Duodenal mucosa (tissue), 2 donors: ENCODE measurements around the gene ACER2.
"Not testable (repeated sequence)": the region's sequence is repeated elsewhere in the genome, so short reads cannot be mapped to it uniquely, and the experiment has no call there.

Experiments used
- H3K27ac ChIP-seq: one replicate; pipeline ENCODE4 v1.7.0; 2013; ENCODE audit warnings: low read depth, low read length
- H3K27me3 ChIP-seq, 2 donors: one replicate each; pipeline ENCODE4 v1.7.0; 2013; ENCODE audit warnings: low read length in 2 of 2, control low read depth in 1 of 2; ENCODE audit not compliant: insufficient read depth in 2 of 2, control insufficient read depth in 1 of 2
- H3K36me3 ChIP-seq, 2 donors: one replicate each; pipeline ENCODE4 v1.7.0; 2013; ENCODE audit warnings: low read length in 2 of 2, control low read depth in 1 of 2; ENCODE audit not compliant: insufficient read depth in 2 of 2, control insufficient read depth in 1 of 2
- H3K4me1 ChIP-seq, 2 donors: one replicate each; pipeline ENCODE4 v1.7.0; 2013; ENCODE audit warnings: low read length in 2 of 2, control low read depth in 1 of 2; ENCODE audit not compliant: insufficient read depth in 2 of 2, control insufficient read depth in 1 of 2
- H3K4me3 ChIP-seq, 2 donors: one replicate each; pipeline ENCODE4 v1.7.0; 2013; ENCODE audit warnings: low read length in 2 of 2, low read depth in 1 of 2
- H3K9ac ChIP-seq, 2 donors: one replicate each; pipeline ENCODE4 v1.7.0; 2013; ENCODE audit warnings: low read length in 2 of 2, low read depth in 1 of 2
- H3K9me3 ChIP-seq, 2 donors: one replicate each; pipeline ENCODE4 v1.7.0; 2013; ENCODE audit warnings: low read length in 2 of 2, control low read depth in 1 of 2; ENCODE audit not compliant: control insufficient read depth in 1 of 2

The ACER2 gene

DNA sequence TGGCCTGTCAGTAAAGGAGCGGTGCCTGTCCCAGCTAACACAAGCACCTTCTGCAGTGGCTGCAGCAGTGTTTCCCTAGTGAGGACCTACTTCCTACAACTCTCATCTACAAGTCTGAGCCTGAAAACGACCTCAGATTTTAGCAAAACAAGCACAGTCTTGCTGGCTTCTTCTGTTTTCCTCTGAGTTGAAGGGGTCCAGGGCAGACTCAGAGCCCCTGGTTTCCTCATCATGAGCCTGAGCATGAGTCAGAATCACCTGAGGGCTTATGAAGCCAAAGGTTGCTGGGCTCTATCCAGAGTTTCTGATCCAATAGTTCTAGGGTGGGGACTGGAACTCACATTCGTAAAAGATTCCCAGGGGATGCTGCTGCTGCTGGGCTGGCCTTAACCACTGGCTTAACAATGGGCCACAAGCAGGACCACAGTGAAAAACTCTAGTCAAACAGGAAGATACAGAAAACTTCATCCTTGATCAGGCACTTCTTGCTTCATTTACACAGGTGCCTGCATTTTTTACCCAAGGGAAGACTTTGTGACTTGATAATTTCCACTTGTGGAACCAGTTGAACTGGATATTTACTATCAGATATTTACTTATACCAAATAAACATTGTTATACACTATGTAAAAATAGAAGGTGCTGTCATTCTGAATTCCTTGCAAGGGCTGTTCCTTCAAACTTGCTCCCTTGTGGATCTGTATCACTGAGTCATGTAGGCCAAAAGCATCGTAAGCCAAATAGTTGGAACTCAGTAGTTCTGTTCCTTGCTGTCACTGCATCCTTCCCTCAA is 4.3 kb upstream of the ACER2 start:
- Histone ChIP-seq H3K9me3 (peaks cover 2 to 3% of the 10 kb centered on the region in 2 donors), H3K4me1 (peaks cover 8 to 15% of the 10 kb centered on the region in 2 donors), H3K36me3 (no peaks in the 10 kb centered on the region), H3K27ac (peak overlapping the region; percentile 20), H3K4me3 (no peak overlapping the region), H3K27me3 (no peaks in the 10 kb centered on the region), H3K9ac (no peak overlapping the region)

GRCh38 chr9:19405771-19406170 is 3.0 kb upstream of the ACER2 start:
- H3K9ac ChIP-seq, result no peak overlapping the region
- H3K27ac ChIP-seq, result no peak overlapping the region

DNA sequence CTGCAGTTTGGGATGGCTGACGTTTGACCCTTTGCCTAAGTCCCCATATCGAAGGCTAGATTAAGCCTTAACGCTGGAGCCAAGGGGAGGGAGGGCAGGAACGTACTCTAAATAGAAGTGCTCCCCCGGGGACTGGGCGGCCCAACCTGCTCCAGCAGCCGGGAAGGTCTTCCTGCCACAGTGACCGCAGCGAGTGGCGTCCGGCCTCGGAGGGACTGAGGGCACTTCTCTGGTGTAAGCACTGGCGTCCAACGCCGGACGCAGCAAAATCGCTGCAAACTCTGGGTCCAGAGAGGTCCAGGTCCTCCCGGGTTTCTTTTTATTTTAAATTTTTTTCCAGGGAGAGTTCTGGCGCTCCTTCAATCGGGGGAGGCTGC is 505 bp upstream of the ACER2 start:
- Histone ChIP-seq H3K36me3 (no peaks in the 10 kb centered on the region), H3K9me3 (peaks cover 2 to 3% of the 10 kb centered on the region in 2 donors), H3K27ac (no peak overlapping the region), H3K4me3 (peak overlapping the region; percentile 92 to 95), H3K9ac (peak overlapping the region; percentile 53 to 56), H3K4me1 (peaks cover 17 to 22% of the 10 kb centered on the region in 2 donors), H3K27me3 (no peaks in the 10 kb centered on the region)

More at GRCh38 chr9:19405771-19406170, 3.0 kb upstream of the ACER2 start:
- Histone ChIP-seq H3K36me3 (no peaks in the 10 kb centered on the region), H3K4me1 (peaks cover 17 to 22% of the 10 kb centered on the region in 2 donors), H3K9me3 (peaks cover 2 to 3% of the 10 kb centered on the region in 2 donors), H3K27me3 (no peaks in the 10 kb centered on the region), H3K4me3 (no peak overlapping the region)

DNA sequence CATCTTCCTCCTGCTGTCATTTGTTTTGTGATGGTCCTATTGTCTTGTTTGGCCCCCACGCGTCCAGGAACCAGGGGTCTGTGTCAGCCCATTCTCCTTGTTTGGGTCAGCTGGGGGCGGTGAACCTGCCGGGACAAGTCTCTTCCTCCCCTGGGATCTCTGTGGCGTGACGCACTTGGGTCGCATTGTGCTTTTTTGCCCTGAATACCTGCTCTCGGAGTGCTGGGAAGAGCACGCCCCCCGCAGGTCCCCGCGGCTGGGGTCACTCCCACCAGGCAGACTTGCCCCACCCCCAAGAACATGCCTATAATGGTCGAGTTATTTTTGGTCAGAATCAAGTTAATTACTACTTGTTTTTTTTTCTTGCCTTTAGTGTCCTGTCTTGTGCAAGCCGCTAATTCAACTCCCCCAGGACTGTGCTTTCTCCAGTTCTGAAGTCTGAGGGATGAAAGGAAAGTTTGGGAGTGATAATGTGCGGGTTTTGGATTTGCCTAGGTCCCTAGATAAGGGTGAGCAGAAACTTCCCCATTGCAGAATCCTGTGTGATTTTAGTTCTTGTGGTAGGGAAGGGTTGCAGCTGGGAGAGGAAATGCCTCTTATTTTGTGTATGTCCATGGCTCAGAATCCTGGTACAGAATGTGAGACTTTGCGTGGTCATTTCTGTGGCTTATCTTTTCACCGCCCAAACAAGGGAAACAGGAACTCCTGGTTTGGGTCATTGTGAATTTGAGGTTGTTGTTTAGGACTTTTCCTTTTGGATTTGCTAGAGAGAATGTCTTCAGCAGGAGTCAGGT is 789 bp downstream of the ACER2 start:
- peaks cover 14 to 17% of the 10 kb centered on the region in 2 donors for H3K4me1 ChIP-seq
- H3K9ac ChIP-seq, result peak overlapping the region; percentile 84 to 88
- peak overlapping the region; percentile 92 to 95 for H3K4me3 ChIP-seq
- H3K36me3 ChIP-seq, result no peaks in the 10 kb centered on the region
- no peaks in the 10 kb centered on the region for H3K9me3 ChIP-seq
- H3K27ac ChIP-seq, result peak overlapping the region; percentile 30
- no peaks in the 10 kb centered on the region for H3K27me3 ChIP-seq

GRCh38 chr9:19410195-19410503 is 1.3 kb downstream of the ACER2 start:
- Histone ChIP-seq H3K9ac (peak overlapping the region; percentile 8 to 88), H3K27me3 (no peaks in the 10 kb centered on the region), H3K4me3 (peak overlapping the region in 1 of 2 donors; percentile 92), H3K36me3 (no peaks in the 10 kb centered on the region), H3K4me1 (peaks cover 10 to 17% of the 10 kb centered on the region in 2 donors), H3K9me3 (no peaks in the 10 kb centered on the region), H3K27ac (no peak overlapping the region)

DNA sequence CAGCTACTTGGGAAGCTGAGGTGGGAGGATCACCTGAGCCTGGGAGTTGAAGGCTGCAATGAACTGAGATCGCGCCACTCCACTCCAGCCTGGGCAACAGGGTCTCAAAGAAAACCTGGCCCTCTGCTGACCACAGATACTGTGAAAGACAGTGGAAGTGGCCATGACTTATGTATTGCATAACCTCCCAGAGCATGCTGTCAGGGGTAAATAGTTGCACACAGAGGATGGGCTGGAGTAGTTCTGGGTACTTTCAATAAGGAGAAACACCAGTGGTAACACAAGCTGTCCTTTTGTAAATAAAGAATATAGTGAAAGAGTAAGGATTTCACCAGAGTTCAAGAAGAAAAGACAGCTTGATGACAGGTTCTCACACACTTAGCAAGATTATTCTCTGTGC is 1.8 kb downstream of the ACER2 start:
- no peak overlapping the region for H3K27ac ChIP-seq
- no peaks in the 10 kb centered on the region for H3K36me3 ChIP-seq
- no peak overlapping the region for H3K9ac ChIP-seq
- no peaks in the 10 kb centered on the region for H3K9me3 ChIP-seq
- peaks cover 10 to 17% of the 10 kb centered on the region in 2 donors for H3K4me1 ChIP-seq
- no peak overlapping the region for H3K4me3 ChIP-seq
- H3K27me3 ChIP-seq, result no peaks in the 10 kb centered on the region

- Histone ChIP-seq H3K27ac (no peak overlapping the region), H3K36me3 (no peaks in the 10 kb centered on the region), H3K4me1 (peaks cover 10 to 17% of the 10 kb centered on the region in 2 donors), H3K9ac (no peak overlapping the region), H3K4me3 (no peak overlapping the region), H3K9me3 (no peaks in the 10 kb centered on the region), H3K27me3 (no peaks in the 10 kb centered on the region)
These were observed 2.5 kb downstream of the ACER2 start for GRCh38 chr9:19411316-19411715.

GRCh38 chr9:19413456-19413855 is 4.6 kb downstream of the ACER2 start:
- H3K36me3 ChIP-seq, H3K9me3 ChIP-seq, H3K27ac ChIP-seq, H3K27me3 ChIP-seq, H3K4me3 ChIP-seq, H3K9ac ChIP-seq: not testable (repeated sequence)
- H3K4me1 ChIP-seq, result peaks cover 10 to 11% of the 10 kb centered on the region in 2 donors

DNA sequence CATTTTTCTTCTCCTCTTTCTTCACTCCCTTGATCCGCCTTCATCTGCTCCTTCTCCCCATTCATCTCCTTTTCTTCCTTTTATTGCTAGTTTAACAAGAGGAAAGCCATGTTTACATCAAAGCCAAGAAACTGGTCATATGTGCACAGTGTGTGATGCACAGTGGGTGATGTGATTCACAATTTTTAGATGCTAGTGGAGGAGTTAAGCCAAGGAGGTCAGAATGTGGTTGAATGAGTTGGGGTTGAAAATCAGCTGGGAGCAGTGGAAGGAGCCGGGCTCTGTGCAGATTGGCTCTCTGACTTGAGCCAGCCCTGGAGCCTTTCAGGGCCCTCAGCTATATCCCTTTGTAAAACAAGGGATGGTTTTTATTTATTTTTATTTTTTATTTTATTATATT is 7.3 kb downstream of the ACER2 start:
- no peak overlapping the region for H3K9ac ChIP-seq

GRCh38 chr9:19420877-19421276 is 12.1 kb downstream of the ACER2 start:
- H3K36me3 ChIP-seq, result peaks cover 3 to 4% of the 10 kb centered on the region in 2 donors
- H3K27ac ChIP-seq, result no peak overlapping the region
- H3K4me1 ChIP-seq, result no peaks in the 10 kb centered on the region
- no peaks in the 10 kb centered on the region for H3K9me3 ChIP-seq
- no peaks in the 10 kb centered on the region for H3K27me3 ChIP-seq
- no peak overlapping the region for H3K4me3 ChIP-seq
- no peak overlapping the region for H3K9ac ChIP-seq

More for the DNA sequence above, 7.3 kb downstream of the ACER2 start:
- Histone ChIP-seq H3K36me3 (no peaks in the 10 kb centered on the region), H3K27me3 (no peaks in the 10 kb centered on the region), H3K4me1 (no peaks in the 10 kb centered on the region), H3K9me3 (no peaks in the 10 kb centered on the region), H3K27ac (no peak overlapping the region), H3K4me3 (no peak overlapping the region)
